Colon (tissue), 2 donors: ENCODE results near the gene IL12RB2.
"Not testable (repeated sequence)": the region's sequence is repeated elsewhere in the genome, so short reads cannot be mapped to it uniquely, and the experiment has no call there.

Experiments used
- FAIRE-seq: peaks from 2 replicates; lab custom pipeline; 2012; peaks lifted over from hg19 to GRCh38; lab: Jason Lieb, UNC
- donor health status: control.
- donor health status: control.

The IL12RB2 gene

DNA sequence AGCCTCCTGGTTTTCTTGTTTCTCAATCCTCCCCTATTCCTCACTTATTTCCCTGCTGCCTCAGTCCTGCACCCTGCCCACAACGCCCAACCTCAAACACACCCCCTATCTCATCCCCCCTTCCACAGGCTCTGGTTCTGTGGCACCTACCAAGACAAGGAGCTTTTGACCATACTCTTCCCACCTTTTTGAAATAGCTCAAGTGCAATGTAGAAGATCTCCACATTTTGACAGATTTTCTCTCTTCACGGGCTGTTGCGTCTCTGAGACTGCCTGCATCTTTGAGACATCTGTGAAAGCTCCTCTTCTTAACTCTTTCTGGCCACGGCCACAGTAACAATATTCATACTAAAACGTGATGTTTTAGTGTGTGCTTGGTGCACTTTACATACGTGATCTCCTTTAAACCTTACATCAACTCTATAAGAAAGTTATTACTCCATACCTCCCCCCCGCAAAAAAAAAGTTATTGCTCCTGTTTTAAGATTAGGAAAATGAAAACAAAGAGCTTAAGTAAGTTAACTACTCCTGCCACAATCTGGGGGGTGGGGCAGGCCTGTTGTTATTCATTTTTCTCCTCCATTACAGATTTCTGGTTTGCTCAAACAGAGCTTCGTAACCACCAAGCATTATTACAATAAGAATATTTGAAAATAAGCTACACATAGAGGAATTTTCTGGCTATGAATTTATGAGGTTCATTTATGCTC, 124.4 kb downstream of the IL12RB2 start:
- no peak for FAIRE-seq

DNA sequence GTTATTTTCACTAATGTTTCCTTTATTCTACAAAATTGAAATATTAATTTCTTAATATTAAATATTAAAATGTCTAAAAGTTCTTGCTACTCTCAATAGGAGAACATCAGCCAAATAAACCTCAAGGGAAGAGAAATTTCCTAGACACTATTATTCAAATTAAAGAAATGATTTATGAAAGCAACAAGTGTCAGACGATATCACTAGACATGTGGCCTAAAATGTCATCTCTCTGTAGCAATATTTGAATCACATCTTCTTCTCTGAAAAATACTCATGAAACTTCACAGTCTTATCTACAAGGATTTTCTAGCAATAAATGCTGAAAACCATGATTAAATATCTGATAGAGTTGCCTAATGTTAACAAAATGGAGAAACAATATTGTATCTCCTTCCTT, 125.1 kb downstream of the IL12RB2 start:
- FAIRE-seq, result no peak

GRCh38 chr1:67433837-67434236, 126.2 kb downstream of the IL12RB2 start:
- no peak for FAIRE-seq

DNA sequence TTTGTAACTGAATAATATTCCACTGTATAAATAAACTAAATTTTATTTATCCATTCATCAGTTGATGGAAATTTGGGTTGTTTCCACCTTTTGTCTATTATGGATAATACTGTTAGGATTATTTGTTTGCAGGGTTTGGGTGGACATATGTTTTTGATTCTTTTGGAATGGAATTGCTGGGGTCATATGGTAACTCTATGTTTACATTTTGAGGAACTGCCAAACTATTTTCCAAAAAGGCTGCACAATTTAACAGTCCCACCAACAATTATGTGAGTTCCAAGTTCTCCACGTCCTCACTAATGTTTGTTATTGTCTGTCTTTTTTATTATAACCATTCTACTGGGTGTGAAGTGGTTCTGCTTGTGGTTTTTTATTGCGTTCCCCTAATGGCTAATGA, 126.8 kb downstream of the IL12RB2 start:
- no peak for FAIRE-seq

DNA sequence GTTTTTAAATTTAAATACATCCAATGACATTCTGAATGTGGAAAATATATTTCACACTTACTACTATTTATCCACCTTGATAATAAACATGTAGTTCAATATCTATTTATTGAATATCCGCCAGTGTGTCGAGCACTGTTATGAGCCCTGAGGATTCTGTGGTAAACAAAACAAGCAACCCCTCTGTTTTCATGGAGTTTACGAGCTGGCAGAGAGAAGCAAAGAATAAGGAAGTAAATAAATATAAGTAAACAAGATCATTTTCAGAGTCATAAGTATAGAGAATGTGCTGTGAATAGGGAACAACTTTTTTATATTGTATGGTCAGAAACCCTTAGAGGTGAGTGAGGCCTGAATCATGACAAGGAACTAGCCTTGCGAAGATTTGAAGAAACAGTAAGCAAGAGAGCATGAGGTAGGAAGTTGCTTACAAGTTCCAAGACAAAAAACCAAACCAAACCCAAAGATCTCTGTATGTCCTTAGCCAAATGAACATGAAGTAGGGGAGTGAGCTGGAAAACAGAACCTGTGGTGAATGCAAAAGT, 128.9 kb downstream of the IL12RB2 start:
- no peak for FAIRE-seq

DNA sequence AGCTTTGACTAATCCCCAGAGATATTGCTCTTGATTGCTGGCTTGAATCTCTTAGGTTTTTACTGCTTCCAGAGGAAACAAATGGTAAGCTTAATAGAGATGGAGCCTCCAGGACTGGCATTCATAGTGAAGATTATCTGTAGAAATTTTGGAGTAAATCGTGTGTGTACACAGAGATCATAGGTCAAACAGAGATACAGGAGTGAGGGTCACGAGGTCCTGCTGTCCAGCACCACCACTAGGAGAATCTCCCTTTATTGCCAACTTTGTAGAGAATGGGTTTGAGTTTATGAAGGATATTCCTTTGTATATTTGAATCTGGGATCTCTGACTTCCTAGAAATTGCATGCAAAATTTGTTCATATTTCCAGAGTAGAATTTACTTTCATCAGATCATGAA, 130.3 kb downstream of the IL12RB2 start:
- FAIRE-seq, result no peak

- FAIRE-seq, result no peak
Observed at GRCh38 chr1:67439277-67440029, 131.8 kb downstream of the IL12RB2 start.

- FAIRE-seq, result no peak
Observed at GRCh38 chr1:67440339-67440738, 132.7 kb downstream of the IL12RB2 start.

DNA sequence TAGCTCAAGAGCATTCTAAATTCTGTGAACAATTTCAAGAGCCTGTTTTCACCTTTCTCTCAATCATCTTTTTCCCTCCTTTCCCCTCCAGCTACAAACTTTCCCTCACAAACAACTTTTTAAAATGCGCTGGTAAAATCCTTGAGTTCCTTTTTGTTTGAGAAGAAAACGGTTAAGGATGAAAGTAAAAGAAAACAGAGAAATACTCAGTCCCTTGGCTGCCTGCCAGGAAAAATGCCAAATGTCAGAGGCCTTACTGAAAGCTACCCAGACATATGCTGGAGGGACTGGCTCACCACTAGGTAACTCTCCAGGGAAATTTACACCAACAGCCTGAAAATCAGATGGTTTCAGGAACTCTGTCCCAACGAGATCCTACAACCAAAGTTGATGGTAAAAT, 133.5 kb downstream of the IL12RB2 start:
- no peak for FAIRE-seq

DNA sequence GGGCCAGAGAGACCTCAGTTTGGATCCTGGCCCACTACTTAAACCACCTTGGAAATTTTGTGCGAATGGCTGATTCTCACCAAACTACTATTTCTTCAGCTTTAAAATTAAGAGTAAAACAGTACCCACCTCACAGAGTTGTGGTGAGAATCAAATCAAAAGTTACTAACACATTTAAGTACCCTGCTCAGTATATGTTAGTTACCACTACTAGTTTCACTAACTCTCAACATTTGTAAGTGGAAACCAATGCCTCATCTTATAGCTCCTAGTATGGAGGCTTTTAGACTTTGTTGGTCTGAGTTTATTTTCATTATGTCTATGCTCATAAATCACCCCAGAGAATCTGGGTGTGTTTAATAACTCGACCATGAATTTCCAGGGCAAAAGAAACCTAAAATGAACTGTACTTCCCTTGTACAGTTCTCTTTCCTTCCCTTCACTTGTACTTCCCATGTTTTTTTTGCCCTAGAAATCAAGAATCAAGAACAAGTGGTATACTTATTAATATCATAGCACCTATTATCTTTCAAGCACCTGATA, 134.1 kb downstream of the IL12RB2 start:
- FAIRE-seq, result no peak

DNA sequence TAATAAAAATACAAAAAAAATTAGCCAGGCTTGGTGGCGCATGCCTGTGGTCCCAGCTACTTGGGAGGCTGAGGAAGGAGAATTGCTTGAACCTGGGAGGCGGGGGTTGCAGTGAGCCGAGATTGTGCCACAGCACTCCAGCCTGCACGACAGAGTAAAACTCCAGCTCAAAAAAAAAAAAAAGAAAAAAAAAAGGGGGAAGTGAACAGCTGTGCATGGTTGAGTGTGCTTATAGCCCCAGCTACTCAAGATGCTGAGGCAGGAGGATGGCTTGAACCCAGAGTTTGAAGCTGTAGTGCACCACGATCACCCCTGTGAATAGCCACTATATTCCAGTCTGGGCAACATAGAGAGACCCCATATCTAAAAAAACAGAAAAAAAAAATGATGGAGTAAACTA, 138.3 kb downstream of the IL12RB2 start:
- not testable (repeated sequence) for FAIRE-seq
